NCI-H1092 (cell line): ENCODE measurements around the gene JAM3.

Source experiments
- DNase-seq: peaks from one replicate; lab custom pipeline; 2025; lab: John Stamatoyannopoulos, UW

JAM3 gene

GRCh38 chr11:134039726-134040385, 29.0 kb upstream of the JAM3 start:
- DNase-seq: no peak

GRCh38 chr11:134040386-134041302, 28.2 kb upstream of the JAM3 start:
- DNase-seq: no peak

GRCh38 chr11:134041349-134041748, 27.5 kb upstream of the JAM3 start:
- no peak for DNase-seq

GRCh38 chr11:134041791-134042696, 26.8 kb upstream of the JAM3 start:
- no peak for DNase-seq

- DNase-seq: no peak
These were observed 25.0 kb upstream of the JAM3 start for GRCh38 chr11:134043821-134044420.

- DNase-seq: no peak
These were observed 24.2 kb upstream of the JAM3 start for GRCh38 chr11:134044514-134045284.

GRCh38 chr11:134045799-134046635, 22.9 kb upstream of the JAM3 start:
- DNase-seq: peak; percentile 73

GRCh38 chr11:134046681-134047449, 22.0 kb upstream of the JAM3 start:
- no peak for DNase-seq

- no peak for DNase-seq
These were observed 21.3 kb upstream of the JAM3 start for GRCh38 chr11:134047586-134047999.

GRCh38 chr11:134048028-134048427, 20.8 kb upstream of the JAM3 start:
- no peak for DNase-seq

GRCh38 chr11:134049303-134049702, 19.6 kb upstream of the JAM3 start:
- no peak for DNase-seq

GRCh38 chr11:134050541-134051383, 18.1 kb upstream of the JAM3 start:
- DNase-seq: peak; percentile 77

GRCh38 chr11:134052395-134052987, 16.4 kb upstream of the JAM3 start:
- no peak for DNase-seq

- DNase-seq: no peak
These were observed 15.6 kb upstream of the JAM3 start for GRCh38 chr11:134052988-134053945.

- DNase-seq: no peak
These were observed 13.8 kb upstream of the JAM3 start for GRCh38 chr11:134055029-134055428.

- no peak for DNase-seq
These were observed 8.6 kb upstream of the JAM3 start for GRCh38 chr11:134060316-134060715.
